ENCODE data around the gene KMT2E. TPM values are rescaled to one million over a fixed set of nuclear protein-coding genes. Genes with fewer than 3 reads are reported as not detected.

KMT2E gene, protein sequence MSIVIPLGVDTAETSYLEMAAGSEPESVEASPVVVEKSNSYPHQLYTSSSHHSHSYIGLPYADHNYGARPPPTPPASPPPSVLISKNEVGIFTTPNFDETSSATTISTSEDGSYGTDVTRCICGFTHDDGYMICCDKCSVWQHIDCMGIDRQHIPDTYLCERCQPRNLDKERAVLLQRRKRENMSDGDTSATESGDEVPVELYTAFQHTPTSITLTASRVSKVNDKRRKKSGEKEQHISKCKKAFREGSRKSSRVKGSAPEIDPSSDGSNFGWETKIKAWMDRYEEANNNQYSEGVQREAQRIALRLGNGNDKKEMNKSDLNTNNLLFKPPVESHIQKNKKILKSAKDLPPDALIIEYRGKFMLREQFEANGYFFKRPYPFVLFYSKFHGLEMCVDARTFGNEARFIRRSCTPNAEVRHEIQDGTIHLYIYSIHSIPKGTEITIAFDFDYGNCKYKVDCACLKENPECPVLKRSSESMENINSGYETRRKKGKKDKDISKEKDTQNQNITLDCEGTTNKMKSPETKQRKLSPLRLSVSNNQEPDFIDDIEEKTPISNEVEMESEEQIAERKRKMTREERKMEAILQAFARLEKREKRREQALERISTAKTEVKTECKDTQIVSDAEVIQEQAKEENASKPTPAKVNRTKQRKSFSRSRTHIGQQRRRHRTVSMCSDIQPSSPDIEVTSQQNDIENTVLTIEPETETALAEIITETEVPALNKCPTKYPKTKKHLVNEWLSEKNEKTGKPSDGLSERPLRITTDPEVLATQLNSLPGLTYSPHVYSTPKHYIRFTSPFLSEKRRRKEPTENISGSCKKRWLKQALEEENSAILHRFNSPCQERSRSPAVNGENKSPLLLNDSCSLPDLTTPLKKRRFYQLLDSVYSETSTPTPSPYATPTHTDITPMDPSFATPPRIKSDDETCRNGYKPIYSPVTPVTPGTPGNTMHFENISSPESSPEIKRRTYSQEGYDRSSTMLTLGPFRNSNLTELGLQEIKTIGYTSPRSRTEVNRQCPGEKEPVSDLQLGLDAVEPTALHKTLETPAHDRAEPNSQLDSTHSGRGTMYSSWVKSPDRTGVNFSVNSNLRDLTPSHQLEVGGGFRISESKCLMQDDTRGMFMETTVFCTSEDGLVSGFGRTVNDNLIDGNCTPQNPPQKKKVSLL (N-terminal part only)
- total RNA-seq (2021) (58.6 and 68.1 TPM in 2 replicates), Bru-seq, nascent RNA (percentile 95 among the genes with signal in this experiment), BruChase-seq, experiment 1, labeled RNA remaining after a 2-hour chase (percentile 94 among the genes with signal in this experiment), BruChase-seq, experiment 2, labeled RNA remaining after a 6-hour chase (percentile 79 among the genes with signal in this experiment)
- long read RNA-seq, partial matches to known transcripts: 2 of 17 reads
- long read RNA-seq, other reads (novel, unspliced or antisense): 14 of 17 reads

DNA sequence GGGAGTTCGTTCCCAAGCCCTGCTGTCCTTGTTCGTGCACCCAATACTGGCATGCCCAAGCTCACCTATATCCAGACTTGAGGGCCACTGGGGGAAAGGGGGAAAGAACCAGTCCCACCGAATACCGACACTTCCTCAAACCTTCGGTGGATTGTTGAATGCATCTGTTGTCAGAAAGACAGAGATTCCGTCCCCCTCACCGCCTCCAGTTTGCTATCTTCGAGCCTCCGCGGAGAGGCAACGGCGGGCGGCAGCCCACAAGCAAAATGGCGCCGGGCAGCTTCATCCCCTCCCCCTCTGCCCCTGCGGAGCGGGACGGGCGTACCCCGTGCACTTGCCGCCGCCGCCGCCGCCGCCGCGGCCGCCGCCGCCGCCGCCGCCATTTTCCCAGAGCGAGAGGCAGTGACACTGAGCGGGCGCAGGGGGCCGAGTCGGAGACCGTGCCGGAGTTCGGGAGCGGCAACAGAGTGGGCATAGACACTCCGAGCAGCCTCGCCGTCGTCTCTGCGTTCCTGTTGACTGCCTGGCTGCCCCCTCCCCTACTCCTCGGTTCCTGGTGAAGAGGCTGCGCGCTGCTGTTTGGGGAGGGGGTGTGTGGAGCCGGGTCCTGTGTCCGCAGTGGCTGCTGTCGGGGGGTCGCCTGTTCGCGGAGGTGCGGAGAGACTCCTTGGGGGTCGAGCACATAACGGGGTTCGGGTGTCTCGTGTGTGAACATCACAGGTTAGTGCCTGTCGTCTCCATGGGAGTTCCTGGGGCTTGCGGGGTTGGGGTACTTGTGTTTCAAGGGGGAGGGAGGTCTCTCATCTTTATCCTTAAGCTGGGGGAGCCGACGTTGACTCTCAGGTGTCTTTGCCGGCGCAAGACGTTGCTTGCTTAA is at the start of gene KMT2E:
KMT2E (plus strand) TSS at position 390 of the 877 bp plus-strand sequence. CDS start 26,748 bp downstream, outside the sequence.
- ChIA-PET CTCF (interaction anchor here (0.6 to 0.9 kb wide), 2 partner anchors 8 to 73 kb away, joined by 3 read pairs; no protein-coding TSS in a partner anchor), POLR2A (ENCODE audit: unreplicated experiment) (interaction anchor here (0.6 to 1.2 kb wide), 13 partner anchors 11 to 1163 kb away, joined by 3 to 10 read pairs (median 4); partner anchors contain the start of gene RINT1)
- Histone ChIP-seq H3K9me2 (ENCODE audit: insufficient read depth) (no peaks in the 10 kb centered on the region), H3K4me1 (replicated peaks; ENCODE audit: insufficient read depth) (peaks cover 54% of the 10 kb centered on the region), H4K20me1 (ENCODE audit: insufficient read depth) (peaks cover 37% of the 10 kb centered on the region), H3F3A (ENCODE audit: insufficient read depth, low read depth) (no peaks in the 10 kb centered on the region), H3K9me3 (ENCODE audit: insufficient read depth, low read depth) (no peaks in the 10 kb centered on the region), H2AFZ (peak within 1 kb of the TSS; percentile 93), H3K27ac (peak within 1 kb of the TSS; percentile 98), H3K4me3 (peak within 1 kb of the TSS; percentile 95), H3K79me2 (ENCODE audit: low read depth) (peaks cover 95% of the 10 kb centered on the region), H3K36me3 (ENCODE audit: low read depth) (no peaks in the 10 kb centered on the region; the same call in 1 of the 2 replicates), H3K4me2 (peak within 1 kb of the TSS; percentile 96), H3K27me3 (ENCODE audit: insufficient read depth, low read depth) (no peaks in the 10 kb centered on the region)
- DNase-seq: peak; percentile 61 to 92
- no peak for TF ChIP-seq EZH2 (IDR thresholded peaks at IDR 0.05; ENCODE audit: low read depth)
- TF ChIP-seq, protein P1, sequence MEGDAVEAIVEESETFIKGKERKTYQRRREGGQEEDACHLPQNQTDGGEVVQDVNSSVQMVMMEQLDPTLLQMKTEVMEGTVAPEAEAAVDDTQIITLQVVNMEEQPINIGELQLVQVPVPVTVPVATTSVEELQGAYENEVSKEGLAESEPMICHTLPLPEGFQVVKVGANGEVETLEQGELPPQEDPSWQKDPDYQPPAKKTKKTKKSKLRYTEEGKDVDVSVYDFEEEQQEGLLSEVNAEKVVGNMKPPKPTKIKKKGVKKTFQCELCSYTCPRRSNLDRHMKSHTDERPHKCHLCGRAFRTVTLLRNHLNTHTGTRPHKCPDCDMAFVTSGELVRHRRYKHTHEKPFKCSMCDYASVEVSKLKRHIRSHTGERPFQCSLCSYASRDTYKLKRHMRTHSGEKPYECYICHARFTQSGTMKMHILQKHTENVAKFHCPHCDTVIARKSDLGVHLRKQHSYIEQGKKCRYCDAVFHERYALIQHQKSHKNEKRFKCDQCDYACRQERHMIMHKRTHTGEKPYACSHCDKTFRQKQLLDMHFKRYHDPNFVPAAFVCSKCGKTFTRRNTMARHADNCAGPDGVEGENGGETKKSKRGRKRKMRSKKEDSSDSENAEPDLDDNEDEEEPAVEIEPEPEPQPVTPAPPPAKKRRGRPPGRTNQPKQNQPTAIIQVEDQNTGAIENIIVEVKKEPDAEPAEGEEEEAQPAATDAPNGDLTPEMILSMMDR (conservative IDR thresholded peaks at IDR 0.05): no peak; the same call in 1 of the 2 replicates
- BruUV-seq (replicated peaks): no TSS peak
- intact Hi-C loops (cut with micrococcal nuclease; ENCODE audit: unreplicated experiment): loop anchor here (1.0 to 10.0 kb wide), 4 partner anchors 33 to 1761 kb away; no protein-coding TSS in a partner anchor

DNA sequence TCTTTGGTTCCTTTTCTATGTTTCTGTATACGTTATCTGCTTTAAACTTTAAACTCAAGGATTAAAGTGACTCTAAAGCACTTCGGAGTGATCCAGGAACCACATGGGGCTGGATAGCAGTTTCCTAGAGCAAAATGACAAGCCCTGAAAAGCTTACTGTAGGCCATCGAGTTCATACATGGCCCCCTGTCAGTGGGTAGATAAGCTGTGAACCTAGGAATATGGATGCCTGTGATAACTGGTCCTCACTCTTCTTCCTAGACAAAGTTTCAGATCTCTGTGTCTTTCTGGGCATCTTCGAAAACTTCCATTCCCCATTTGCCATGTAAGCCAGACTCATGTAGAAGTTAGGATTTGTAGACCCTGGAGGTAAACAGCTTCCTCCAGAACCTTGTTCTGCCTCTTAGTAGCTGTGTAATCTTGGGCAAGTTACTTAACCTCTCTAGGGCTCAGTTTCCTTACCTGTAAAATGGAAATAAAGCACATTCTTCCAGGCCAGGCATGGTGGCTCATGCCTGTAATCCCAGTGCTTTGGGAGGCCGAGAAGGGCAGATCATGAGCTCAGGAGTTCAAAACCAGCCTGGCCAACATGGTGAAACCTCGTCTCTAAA is 49.3 kb upstream of the KMT2E start:
- Histone ChIP-seq H3K79me2 (ENCODE audit: low read depth) (no peaks in the 10 kb centered on the region), H2AFZ (no peak overlapping the region), H3K36me3 (ENCODE audit: low read depth) (no peaks in the 10 kb centered on the region), H4K20me1 (ENCODE audit: insufficient read depth) (no peaks in the 10 kb centered on the region), H3K4me2 (no peak overlapping the region), H3K27ac (no peak overlapping the region), H3K9me2 (ENCODE audit: insufficient read depth) (no peaks in the 10 kb centered on the region), H3K4me1 (replicated peaks; ENCODE audit: insufficient read depth) (no peaks in the 10 kb centered on the region), H3K27me3 (ENCODE audit: insufficient read depth, low read depth) (no peaks in the 10 kb centered on the region), H3F3A (ENCODE audit: insufficient read depth, low read depth) (no peaks in the 10 kb centered on the region), H3K9me3 (ENCODE audit: insufficient read depth, low read depth) (no peaks in the 10 kb centered on the region), H3K4me3 (no peak overlapping the region)
- CTCF ChIA-PET: no interaction called here
- TF ChIP-seq EZH2 (IDR thresholded peaks at IDR 0.05; ENCODE audit: low read depth): no peak
- TF ChIP-seq, protein P1 (conservative IDR thresholded peaks at IDR 0.05): no peak
- intact Hi-C loops (cut with micrococcal nuclease; ENCODE audit: unreplicated experiment): no loop called here
- no peak for DNase-seq
- POLR2A ChIA-PET (ENCODE audit: unreplicated experiment): no interaction called here
- no TSS peak for BruUV-seq (replicated peaks)

All from PC-9 (cell line).